Neural progenitor cell (in vitro differentiated cells): Measurements from ENCODE around the gene ARHGAP9.

Source experiments
- EZH2 ChIP-seq: fragments of 200-600 bp; sonication (generic); IDR thresholded peaks from 2 replicates; pipeline ENCODE4 v1.6.1; 2017; ENCODE audit warnings: antibody characterized with exemption, mild to moderate bottlenecking, moderate library complexity
- EZH2phosphoT487 ChIP-seq: fragments of 200-600 bp; sonication (generic); IDR thresholded peaks from 2 replicates; pipeline ENCODE4 v1.6.1; 2017; ENCODE audit warnings: antibody characterized with exemption
- TF ChIP-seq, protein P1 (sequence below): fragments of 200-600 bp; sonication (generic); IDR thresholded peaks from 2 replicates; pipeline ENCODE4 v1.5.1; 2017; ENCODE audit warnings: antibody characterized with exemption, mild to moderate bottlenecking

DNA sequence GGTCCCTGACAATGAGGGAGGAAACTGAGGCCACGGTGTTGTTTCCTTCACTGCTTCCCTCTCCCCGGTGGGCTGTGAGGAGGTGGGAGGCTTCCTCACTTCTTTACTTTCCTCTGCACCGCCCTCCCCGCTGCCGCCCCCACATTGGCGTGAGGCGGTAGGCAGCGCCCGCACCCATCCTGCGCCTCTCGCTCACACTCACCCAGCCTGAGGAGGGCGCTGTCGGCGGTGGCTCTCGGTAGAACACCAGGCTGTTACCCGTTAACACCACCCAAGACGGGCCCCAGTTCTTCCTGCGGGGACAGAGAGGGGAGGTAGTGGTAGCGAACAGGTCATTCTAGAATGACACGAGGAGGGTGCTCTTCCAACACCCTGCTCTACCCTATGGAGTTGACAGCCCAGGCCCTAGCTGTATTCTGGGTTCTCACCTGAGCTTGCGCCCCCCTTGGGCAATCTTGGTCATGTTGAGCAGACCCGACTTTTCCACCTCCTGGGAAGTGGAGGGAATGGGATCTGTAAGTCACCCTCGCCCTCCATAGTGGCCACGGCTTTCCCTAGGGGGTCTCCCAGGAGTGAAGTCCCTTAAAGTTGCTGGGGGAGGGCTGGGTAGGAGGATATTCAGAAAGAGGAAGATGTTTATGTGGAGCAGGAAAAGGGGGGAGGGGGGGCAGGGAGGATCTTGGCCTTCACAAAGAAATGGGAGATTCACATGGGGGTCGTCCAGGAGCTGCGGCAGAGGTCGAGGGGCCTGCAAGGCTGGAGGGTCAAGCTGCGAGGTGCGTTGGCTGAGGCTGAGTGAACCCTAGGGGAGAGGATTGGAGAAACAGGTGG, 3.3 kb downstream of the ARHGAP9 start:
- TF ChIP-seq, protein P1, sequence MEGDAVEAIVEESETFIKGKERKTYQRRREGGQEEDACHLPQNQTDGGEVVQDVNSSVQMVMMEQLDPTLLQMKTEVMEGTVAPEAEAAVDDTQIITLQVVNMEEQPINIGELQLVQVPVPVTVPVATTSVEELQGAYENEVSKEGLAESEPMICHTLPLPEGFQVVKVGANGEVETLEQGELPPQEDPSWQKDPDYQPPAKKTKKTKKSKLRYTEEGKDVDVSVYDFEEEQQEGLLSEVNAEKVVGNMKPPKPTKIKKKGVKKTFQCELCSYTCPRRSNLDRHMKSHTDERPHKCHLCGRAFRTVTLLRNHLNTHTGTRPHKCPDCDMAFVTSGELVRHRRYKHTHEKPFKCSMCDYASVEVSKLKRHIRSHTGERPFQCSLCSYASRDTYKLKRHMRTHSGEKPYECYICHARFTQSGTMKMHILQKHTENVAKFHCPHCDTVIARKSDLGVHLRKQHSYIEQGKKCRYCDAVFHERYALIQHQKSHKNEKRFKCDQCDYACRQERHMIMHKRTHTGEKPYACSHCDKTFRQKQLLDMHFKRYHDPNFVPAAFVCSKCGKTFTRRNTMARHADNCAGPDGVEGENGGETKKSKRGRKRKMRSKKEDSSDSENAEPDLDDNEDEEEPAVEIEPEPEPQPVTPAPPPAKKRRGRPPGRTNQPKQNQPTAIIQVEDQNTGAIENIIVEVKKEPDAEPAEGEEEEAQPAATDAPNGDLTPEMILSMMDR = peak; percentile 44
- TF ChIP-seq EZH2 = peak; percentile 76
- TF ChIP-seq EZH2phosphoT487 = peak; percentile 60
